ENCODE data around the gene ZBED3. TPM values are rescaled to one million over a fixed set of nuclear protein-coding genes. Genes with fewer than 3 reads are reported as not detected.

Gene ZBED3
- total RNA-seq, 1 donor from 2014 or later = 5.5 TPM

DNA sequence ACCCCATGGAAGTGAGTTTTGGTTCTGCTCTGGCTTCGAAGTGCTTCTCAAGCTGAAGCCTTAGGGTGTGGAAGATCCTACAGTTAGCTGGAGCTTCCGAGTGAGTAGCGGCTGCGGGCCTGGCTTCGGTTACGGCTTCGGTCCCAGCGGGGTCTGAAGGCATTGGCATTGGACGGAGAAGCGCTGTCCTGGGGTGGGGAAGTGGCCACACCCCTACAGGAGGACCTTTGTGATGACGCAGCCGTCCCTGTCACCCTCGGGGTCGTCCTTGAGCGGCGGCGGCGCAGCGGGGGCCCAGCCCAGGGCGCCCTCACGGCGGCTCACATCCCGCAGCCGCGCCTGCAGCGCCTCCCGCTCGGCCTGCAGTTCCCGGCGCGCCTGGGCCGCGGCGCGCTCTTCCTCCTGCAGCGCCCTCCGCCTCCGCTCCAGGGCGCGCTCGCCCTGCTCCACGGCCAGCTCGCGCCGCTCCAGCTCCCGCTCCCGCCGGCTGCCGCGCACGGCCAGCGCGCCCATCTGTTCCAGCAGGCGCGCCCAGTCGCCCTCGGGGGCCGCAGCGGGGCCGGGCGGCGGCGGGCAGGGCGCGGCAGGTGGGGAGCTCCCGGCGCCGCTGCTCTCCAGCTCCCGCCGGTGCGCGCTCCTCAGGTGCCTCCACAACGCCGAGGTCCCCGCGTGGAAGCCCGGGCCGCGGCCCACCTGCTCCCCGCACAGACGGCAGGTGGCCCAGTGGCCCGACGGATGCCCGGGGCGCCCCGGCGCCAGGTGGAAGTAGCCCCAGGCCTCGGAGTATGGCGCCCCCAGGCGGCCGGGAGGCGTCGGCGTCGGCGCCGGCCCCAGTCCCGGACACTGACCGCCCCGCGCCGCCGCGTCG, 9.9 kb downstream of the ZBED3 start:
- peak; percentile 81 for DNase-seq

DNA sequence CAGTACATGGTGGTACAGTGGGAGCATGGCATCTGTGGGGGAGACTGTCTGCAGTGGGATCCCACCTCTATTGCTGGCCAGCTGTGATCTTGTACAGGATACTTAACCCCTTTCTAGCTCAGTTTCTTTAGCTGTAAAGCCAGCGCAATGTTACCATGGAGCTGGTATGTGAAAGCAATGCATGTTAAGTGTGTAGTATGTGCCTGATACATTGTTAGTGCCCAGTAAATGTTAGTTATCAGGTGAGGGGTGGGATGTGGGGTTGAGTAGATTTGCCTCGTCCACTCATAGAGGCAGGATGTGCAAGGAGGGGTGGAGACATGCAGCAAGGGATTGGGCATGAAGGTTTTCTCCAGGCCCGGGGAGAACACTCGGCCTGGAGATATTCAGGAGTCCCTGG, 12.3 kb downstream of the ZBED3 start:
- no peak for DNase-seq

DNA sequence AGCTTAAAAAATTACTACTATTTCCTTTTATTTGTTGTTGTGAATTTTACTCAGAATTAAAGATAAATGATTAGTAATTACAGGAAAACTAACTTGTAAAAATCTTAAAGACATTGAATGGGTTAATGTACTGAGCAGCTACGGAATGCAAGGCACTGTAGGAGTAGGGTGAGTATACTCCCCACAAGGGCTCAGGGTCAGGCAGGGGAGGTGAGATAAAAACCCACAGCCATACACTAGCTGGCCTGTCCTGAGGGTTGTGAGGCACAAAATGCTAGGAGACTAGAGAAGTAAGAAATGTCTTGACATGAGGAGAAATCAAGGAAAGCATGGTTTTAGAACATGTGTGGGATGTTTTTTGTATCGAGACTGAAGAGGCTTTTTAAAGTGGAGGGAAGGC, 13.4 kb downstream of the ZBED3 start:
- DNase-seq = no peak

DNA sequence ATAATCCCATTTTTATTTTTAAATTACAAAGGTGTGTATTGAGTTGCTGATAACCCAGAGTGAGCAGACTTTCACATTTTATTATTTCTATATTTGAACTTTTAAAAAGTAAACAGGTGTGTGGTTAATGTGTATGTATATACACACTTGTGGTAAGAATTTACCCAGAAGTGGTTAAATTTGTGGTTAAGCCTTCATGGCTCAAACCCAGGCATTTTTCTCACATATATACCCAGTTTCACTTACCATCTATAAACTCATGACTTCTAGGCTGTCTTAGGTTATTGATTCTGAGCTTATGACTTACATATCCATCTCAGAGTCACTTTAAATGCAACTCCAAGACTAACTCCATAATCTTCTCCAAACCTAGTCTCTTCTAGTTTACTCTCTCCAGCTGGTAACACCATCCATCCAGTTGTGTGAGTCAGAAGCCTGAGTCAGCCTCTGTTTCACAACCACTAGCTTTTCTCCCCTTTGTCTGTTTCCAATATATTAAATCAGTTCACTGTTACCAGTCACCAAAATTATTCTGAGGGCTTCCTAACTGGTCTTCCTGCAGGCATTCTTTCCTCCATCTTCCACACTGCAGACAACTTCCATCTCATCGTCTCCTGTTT, 20.2 kb downstream of the ZBED3 start:
- DNase-seq = no peak

DNA sequence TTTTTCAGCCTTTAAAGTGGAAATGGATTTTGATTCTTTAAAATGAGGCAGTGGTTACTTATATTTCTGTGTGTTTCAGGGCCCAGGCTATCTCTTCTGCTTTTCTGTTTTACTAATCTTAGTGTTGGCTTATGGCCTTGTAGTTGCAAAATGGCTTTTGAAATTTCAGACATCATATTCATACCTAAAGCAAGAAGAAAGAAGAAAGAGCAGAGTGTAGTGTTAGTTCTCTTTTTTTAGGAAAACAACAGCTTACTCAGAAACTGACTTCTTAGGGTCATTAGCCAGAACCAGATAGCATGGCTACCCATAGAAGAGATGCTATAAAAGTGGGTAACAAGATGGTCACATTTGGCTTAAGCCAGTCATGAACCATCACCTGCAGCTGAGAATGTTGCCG, 20.9 kb downstream of the ZBED3 start:
- DNase-seq = no peak

DNA sequence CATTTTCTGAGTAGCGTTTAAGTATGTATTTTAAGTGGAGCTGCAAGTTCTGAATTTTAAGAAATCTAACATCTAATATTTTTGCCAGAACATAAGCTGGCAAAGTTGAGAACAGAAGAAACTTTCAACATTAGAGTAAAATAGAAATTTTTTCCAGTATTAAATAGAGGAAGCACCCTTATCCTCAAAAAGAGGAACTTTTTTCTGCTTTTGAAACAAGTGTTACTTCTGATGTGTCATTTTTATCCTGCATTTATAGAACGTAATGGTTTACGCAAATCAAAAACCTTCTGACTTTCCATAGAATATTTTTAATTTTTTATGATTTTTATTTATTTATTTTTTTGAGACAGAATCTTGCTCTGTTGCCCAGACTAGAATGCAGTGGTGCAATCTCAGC, 21.8 kb downstream of the ZBED3 start:
- no peak for DNase-seq

DNA sequence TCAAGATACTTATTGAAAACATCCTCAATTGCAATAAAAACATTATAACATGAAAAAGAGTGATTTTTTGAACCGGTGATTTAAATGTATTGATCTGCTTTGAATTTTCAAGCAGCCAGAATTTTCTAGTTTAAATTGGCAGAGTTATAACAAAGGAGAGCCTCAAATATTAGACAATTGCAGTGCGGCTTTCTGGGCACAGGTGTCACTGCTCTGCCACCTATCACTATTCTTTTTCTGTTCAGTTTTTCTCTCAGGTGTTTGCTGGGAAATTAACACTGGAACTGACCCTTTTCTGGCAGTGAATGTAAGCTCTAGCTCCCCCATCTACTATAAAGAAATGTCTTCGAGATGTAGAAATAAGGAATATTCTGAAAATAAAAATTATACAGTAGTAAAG, 23.0 kb downstream of the ZBED3 start:
- DNase-seq = no peak

DNA sequence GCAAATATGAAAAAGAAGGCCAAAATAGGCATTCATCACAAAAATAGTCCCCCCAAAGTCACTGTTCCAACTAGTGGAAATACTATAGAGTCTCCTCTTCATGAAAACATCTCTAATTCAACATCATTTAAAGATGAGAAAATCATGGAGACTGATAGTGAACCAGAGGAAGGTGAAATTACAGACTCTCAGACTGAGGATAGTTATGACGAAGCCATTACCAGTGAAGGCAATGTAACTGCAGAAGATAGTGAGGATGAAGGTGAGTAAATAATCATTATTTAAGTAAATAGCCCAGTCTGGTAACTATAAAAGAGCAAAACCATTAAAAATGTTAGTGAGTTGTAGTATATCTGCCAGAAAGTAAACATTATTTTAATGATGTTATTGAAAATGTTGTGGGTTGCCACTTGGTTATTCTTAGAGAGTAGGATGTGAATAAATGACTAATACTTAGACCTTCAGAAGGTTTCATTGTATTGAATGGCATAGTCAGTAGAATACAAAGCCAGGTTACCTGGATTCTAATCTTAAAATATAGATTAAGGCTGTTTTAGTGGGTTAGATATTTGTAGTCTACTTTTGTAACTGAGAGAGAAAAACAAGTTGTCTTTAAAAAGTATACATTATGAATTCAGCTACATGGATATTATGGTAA, 40.5 kb downstream of the ZBED3 start:
- DNase-seq = no peak

DNA sequence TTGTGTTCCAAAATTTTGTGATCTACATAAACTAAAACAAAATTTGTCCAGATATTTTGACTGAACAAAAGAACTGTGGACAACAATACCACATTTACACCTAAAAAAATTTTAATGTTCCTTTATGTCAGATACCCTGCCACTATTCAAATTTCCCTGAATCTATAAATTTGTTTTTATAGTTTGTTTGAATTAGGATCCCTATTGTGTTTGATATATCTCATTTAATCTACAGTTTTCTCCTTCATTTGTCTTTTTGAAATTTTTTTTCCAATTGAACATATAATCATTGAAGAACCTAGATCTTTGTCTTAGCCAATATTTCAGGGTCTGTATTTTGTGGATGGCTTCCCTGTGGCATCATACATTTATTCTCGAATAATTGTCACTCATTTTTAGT, 51.1 kb downstream of the ZBED3 start:
- no peak for DNase-seq

DNA sequence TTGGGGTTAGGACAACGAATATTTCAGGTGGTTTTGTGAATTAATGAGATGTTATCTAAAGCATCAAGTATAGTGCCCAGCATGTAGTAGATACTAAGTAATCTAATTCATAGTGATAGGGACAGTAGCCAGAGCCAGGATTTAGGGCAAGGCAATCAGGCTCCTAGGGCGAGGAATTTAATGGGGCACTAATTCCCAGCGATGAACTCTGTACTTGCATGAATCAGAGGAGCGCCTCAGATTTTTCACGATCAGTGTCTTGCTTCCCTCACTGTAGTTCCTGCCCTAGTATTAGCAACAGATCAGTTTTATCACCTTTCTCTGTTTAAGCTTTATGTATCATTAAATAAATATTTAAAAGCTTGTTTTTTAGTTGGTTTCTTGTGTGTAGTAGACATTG, 53.7 kb downstream of the ZBED3 start:
- no peak for DNase-seq

DNA sequence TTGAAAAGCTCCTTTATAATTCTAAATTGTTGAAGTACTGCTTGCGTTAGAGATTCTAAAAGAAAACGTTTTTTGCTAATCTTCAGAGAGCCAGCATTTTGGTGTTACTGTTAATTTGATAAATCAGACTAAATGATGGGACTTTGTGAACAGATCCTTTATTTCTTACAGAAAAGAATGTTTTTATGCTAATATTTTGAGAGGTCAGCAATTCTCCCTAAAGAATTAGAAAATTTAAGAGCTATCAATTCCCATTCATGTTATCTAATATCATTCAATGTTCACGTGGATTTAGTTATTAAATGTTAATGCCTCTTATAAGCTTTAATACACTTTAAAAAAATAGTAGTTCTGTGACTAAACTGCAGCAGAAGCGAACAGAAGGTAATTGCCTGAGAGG, 54.5 kb downstream of the ZBED3 start:
- no peak for DNase-seq

DNA sequence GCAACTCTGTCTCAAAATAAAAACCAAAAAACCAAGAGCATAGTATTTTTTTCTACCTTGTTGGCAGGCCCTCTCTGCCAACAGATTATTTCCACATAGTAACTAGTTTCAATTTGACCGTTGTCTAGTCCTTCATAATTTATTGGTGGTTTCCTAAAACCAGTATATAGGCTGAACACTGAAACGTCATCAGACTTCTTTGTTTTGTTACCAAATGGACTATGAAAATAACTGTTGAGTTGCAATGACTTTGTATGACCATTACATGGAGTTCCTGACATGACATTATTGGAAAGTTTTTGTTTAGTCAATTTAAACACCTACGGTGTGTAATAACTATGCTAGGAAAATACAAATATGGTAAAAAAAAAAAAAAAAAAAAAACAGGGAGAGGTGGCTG, 55.2 kb downstream of the ZBED3 start:
- DNase-seq = no peak

DNA sequence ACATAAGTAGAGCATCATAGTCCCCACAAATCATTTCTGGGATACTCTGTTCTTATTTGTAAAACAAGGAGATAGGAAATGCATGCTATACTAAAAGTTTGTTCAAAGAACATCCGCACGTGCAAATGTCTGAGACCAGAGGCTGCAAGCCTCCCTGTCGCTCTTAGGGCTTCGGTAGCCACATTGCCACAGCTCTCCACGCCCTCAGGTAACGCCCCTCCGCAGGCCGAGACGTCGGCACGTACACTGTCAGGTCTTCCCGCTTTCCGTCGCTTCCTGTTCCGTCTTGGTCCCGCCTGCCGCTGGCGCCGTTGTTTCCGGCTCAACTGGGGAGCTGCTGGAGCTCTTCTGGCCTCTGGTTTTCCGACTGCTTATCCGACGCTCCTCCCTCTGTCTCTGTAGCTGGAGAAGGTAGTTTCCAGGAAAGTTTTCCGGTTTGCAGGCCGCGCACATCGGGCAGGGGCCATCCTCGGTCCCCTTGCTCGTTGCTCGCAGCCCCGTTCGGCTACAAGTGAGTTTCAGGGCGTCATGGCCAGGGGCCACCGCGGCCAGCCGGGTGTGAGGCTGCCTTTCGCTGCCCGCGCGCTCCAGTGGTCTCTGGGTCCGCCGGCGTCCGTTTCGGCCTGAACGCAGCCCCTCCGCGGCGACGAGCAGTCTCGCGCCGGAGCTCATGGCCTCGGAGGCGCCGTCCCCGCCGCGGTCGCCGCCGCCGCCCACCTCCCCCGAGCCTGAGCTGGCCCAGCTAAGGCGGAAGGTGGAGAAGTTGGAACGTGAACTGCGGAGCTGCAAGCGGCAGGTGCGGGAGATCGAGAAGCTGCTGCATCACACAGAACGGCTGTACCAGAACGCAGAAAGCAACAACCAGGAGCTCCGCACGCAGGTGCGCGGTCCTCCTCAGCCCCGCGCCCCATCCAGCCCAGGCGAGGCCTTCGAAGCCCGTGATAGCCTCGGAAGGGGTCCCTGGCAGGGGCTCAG, 56.7 kb downstream of the ZBED3 start, which contains the start of gene AGGF1:
TSS of gene AGGF1 (plus strand) at position 308 of the 975 bp plus-strand sequence. CDS start at position 671, 363 bp downstream.
- DNase-seq = peak; percentile 98

DNA sequence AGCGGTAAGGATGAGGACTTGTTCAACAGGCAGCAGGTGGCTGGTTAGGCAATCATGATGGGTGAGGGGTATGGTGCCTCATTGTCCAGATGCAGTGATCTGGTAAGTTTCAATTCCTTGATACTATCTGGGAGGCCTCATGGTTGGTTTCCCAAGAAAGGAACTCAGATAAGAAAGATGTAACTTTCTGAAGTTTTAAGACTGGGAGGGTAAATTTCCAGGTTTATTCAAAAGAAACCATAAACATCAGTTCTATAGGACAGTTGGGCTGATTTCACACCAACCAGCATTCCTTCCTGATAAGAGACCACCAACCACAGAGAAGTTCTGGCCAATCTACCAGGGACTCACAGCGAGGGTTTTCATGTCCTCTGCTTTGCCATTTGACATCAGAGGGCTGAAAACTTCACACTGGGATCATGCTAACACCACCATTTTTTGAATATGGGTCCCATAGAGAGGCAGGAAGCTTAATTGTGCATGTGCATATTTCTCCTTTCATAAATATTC, 57.7 kb downstream of the ZBED3 start:
- no peak for DNase-seq

DNA sequence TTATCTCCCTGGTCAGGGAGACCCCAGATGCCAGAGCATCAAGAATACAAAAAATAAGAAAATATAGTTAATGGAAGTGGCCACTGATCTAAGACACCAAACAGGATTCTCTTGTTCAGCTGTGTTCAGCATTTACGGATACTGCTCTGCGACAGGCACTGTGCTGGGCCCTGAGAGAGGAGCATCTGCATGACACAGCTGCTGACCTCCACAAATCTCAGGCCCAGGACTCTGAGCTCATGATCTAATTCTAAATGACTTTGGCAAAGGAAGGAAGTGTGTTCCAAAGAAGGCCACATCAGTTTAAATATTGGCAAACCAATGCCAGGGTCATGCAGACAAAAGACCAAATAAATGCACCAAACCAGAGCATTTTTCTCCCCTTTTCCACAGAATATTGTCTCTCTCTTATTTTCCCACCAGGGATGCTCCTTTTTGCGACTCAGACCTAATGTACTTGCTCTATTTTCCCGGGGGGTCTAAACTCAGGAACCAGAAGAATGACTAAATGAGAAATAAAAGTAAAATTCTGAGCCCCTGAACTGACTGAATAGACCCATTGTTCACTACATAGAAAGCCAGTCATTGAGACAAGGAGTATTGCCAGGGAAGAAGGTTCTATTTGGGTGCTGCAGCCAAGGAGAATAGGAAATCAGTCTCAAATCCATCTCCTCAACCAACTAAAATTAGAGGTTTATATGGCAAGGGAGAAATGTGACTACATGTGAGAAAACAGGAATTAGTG, 58.3 kb downstream of the ZBED3 start:
- no peak for DNase-seq

DNA sequence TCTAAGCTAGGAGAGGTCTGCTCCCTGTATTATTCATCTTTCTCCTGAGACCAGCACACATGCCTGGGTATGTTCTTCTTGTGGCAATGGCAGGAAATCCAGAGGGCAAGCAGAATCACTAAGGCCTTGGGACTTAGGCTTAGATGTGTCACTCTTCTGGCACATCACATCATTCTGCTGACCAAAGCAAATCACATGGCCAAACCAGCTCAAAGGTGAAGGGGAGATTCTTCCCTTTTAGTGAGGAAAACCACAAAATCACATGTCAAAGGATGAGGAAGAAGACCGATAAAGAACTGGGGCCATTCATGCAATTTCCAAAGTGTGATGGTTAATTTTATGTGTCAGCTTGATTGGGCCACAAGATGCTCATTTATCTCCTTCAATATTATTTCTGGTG, 62.6 kb downstream of the ZBED3 start:
- no peak for DNase-seq

DNA sequence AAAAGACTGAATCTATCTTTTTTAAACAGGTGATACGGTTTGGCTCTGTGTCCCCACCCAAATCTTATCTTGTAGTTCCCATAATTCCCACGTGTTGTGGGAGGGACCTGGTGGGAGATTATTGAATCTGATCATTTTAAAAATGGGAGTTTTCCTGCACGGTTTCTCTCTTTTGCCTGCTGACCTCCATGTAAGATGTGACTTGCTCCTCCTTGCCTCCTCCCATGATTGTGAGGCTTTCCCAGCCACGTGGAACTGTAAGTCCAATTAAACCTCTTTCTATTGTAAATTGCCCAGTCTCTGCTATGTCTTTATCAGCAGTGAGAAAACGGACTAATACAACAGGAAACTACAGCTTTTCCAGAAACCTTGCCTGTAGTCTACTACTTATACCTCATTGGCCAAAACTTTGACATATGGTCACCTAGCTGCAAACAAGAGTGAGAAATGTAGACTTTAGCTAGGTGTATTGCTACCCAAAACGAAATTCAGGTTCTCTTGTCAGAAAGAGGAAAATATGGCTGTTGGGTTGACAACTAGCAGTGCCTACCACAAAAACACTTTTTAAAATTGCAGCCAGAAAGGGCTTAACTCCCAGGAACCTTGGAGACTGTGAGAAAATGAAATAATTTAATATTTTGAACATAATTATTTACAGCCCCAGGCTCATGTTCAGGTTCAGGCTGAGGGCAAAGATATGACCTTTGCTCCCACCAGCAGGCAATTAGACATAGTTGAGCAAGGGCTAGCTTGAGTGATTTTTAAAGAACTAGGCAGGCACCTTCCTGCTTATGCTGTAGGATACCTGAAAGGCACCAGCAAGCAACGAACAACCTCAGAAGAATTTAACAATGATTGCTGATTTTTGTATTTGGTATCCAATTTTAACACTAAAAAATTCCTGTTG, 64.3 kb downstream of the ZBED3 start:
- no peak for DNase-seq

All from tongue (tissue), 2 donors.